CD4-positive, alpha-beta T cell treated with Interleukin-6 at 100 ng/mL for 8 hours (primary cell): ENCODE results near the gene CCDC3.

Experiments used
- DNase-seq: peaks from one replicate; pipeline ENCODE4 v3.0.0-alpha.2; 2020; ENCODE audit warnings: mixed read lengths, low spot score

Gene CCDC3

DNA sequence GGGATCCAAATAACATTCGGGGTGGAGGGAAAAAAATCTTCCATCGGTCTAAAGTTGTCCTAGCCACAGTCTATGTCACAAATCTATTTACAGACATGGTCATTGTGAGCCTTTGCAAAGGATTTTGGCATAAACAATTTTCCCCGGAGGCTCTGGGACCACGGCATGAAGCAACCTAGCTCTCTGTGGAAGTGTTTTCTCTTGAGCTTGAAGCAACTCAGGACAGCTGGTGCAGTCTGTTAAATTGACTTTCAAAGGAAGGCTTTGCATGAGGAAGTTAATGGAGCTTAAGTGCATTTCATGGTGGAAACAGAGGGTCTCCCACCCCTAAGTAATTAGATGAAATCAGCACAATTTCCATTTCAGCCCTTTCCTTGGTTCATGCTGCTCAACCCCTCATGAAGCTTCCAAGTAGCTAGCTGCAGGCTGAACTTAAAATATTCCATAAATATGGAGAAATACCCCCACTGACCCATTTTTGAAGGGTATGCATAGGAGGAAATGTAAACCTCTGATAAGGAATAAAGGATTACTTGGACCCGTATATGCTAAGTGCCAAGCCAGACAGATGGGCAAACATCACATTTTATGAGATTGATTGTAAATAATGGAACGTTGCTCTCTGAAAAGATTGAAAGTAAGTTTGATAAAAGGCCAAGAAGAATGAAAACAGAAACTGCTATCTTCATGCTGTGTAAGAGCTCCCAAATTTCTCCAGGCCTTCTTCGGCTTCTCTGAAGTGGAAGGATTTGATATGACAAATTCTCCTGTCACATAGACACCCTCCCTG lies 39.9 kb downstream of the CCDC3 start:
- no peak for DNase-seq

DNA sequence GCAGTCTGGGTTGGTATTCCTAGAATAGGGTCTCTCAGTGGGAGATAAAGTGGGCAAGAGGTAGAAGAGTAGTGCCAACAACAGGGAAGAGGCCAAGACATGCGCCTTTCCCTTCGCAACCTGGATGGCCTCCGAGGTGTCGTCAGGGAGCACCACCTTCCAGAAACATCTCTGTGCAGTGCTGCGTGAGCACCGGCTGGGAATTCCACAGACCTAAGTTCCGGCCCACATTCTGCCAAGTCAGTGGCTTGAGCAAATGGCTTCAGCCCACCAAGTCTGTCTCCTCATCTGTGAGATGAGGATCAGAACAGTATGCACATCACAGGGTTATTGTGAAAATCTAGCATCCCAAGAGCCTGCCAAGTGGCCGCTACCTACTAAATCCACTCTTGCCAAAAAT lies 40.6 kb downstream of the CCDC3 start:
- no peak for DNase-seq

DNA sequence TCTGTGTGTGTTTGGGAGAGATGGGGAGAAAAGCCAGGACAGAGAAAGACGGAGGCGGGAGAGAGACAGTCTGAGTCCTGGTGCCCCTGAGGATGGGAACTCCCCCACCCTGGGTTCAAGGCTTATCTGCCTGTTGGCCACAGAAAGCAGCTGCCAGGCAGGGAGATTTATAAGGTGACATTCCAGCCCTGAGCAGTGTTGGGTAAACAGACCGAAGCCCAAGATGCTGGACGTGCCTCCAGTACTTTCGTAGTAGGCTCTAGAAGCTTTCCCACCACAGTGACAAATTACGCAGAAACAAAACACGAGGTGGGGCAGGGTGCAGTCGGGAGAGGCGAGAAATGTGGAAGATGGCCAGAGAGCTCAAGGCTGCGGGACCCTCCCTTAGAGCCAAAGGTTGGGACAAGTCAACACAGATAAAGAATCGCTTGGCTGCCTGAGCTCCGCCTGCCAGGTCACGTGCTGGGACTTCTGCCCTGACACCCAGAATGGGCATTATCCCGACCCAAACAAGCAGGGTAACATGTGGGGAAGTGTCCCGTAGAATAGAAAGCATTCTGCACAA lies 41.1 kb downstream of the CCDC3 start:
- no peak for DNase-seq

DNA sequence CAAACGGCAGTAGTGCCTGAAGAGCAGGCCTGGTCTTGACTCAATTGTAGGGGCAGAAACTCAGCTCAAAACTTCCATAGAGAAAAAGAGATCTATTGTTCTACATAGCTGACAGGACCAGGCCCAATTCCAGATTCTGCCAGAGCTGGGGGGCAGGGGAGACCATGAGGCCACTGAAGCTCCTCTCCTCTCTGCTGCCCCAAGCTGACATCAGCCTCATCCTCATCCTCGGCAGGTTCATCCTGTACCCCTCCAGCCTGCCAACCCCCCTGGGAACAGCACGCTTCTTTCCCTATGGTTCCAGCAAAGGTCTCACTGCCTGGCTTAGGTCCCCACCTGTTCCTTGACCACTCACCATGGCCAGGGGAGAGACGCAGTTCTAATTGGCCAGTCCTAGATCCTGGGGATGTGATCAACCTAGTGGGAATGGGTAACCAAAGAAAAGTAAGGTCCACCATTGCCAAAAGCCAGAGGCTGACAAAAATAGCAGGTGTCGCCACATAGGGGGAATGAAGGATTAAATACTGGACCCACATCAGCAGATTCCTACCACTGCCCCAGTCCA lies 42.9 kb downstream of the CCDC3 start:
- no peak for DNase-seq

DNA sequence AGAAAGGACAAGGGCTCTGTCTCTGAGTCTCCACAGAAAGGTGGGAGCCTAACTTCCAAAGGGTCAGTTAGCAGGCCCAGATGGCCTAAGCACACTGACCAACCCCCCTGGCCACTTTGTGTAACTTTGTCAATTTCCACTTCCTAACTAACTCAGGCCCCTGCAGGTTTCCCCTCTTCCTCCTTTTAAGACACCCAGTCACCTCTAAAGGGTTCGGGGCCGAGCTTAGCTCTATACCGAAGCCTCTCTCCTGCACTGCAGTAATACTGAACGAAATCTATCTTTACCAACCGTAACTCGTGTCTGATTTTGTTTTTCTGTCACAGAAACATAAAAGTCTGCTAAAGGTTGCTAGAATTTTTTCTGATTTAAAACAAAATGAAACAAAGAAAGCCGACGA lies 44.4 kb downstream of the CCDC3 start:
- no peak for DNase-seq

DNA sequence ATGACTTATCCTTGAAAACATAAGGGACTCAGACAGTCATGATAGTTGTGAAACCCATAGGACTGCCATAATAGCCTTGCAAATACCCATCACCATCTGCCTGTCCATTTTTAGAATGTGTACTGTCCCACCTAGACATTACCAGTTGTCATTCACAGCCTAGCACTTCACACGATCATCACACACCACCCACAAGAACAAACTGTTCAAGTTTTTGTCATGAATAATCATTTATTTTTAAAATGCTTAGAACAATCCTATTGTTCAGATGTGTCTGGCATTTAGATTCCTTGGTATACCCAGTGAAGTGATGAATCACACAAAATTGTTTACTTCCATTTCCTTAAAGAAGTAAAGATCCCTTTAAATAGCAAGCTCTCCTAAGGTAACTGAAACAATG lies 46.6 kb downstream of the CCDC3 start:
- no peak for DNase-seq

DNA sequence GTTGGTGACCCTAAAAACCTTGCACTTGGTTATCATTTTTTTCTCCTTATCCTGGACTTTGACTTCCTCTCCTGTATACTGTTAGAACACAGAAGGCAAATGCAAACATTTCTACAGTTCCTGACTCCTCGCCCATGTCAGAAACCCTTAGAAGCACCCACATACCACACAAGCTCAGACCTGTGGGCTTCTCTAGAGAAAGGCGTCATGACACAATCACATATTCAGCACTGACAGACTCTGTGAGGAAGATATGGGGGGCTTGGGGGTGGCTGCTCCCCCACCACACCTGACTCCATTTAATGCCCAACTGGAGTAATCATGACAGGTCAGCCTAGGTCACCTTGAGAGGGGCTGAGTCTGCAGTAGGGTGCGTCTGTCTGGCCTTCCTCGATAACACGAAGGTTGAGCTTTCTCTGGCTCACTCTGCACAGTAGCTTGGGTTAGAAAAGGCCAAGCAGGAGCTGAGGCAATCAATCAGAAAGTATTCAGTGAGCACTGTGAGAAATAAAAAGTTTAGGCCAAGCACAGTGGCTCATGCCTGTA lies 50.9 kb downstream of the CCDC3 start:
- DNase-seq = no peak

DNA sequence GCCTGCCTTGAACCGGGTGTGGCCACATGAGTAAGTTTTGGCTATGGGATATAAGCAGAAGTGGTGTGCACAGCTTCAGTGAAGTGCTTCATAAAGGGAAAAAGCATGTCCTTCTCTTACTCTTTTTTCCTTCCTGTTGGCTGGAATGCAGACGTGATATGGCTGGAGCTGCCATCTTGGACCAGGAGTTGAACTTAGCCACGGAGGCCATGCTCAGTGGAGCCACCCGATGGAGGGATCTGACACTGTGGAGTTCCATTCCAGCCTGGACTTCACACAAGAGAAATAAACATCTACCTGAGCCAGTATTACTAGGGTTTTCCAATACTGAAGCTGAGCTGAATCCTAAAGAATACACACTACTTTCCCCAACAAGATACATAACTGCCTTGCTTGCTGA lies 52.3 kb downstream of the CCDC3 start:
- no peak for DNase-seq

DNA sequence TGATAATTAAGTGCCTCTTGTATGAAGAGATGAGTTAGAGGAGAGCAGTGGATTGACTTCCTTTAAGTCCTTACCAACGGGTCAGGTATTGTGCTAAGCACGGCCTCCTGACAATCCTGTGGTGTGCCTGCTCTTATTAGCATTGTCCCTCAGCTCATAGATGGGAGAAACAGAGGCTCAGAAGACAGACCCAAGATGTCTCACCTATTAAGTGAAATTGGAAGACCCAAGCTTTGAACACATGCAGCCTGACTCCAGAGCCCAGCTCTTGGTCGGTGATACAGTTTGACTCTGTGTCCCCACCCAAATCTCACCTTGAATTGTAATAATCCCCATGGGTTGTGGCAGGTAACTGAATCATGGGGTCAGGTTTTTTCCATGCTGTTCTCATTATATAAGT lies 53.8 kb downstream of the CCDC3 start:
- DNase-seq = no peak

DNA sequence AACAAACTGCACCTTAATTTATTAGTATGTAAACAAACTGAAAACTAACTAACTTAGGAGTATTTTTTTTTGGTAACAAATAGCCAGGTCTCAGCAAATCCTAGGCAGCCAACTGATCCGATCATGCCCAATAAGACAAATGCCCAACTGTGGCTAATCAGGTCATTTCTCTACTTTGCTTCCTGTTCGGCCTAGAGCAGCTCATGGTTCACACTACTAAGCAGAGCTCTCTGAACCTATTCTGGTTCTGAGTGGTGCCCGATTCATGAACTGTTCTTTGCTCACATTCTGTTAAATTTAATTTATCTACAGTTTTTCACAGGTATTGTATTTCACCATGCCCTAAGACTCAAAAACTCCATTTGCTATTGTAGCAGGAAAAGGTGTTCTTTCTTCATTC lies 55.1 kb downstream of the CCDC3 start:
- no peak for DNase-seq

DNA sequence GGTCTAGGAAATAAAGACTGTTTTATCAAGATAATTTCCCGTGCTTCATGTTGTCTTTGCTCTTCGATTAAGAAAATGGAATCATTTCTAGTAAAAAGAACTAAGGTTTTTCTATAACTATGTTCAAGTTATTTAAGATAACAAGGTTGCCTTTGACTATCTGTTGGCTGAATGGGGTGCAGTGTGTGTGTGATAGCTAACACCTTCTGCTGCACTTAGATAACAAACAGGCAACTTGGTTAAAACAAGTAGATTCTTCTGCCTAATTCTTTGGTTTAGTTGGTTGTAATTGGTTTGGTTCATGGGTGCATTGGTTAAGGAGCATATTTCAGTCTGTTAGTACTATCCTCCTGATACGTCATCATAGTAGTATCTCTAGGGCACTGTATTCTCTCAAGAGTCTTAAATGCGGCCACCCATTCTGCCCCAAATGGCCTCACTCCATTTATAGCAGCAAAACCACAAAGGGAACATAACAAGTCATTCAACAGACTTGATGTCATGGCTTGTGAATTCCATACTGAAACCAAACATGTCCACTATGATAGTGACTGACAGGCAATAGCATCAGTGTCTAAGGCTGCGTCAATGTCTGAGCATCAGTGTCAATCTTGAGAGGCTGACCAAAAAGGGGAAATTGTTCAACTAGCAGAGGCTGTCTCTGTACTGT lies 55.7 kb downstream of the CCDC3 start:
- DNase-seq = no peak

DNA sequence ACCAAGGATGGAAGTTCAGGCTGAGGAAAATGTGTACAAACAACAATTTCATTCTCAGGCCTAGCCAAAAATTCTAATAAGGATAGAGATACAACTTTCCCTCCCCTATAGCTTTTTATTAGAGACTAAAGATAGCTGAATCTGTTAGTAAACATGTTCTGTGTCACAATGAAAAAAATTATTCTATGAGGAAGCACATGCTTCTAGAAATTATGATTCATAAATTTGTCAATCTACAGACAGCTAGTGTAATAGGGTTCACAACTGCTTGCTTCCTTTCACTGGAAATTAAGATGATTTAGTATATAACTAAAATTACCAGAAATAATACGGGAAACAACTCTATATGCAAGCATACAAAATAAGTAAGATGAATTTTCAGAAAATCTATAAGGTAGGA lies 56.6 kb downstream of the CCDC3 start:
- DNase-seq = no peak

DNA sequence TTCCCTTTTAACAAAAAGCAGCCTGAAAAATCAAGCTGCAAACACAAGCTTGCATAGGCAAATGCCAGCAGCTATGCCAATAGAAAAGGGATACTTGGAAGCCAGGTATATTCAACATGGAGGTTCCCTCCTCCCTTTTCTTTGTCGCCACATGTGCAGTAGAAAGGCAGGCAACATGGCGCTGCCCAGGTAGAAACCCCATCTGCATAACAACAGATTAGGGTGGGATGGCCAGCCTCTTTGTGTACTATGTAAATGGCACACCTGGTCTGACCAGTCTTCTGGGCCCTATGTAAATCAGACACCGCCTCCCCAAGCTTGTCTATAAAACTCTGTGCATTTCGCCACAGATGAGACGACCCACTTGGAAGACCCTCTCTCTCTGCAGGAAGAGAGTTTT lies 58.1 kb downstream of the CCDC3 start:
- DNase-seq = no peak

DNA sequence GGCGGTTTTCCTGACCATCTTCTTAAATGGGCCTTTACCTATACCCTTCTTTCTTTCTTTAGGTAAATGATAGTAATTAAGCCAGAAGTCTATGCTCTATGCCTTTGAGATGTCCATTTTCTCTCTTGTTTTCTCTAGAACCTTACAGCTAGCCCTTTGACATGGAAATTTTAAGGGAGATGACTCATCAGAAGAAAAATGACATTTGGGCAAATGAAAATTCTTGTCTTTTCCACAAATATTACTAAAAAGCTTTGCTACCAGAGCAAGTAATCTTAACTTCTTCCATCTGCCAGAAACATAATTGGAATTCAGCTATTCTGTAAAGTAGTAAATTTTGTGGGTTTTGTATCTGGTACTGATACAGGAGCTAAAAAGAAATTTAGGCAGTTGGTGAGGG lies 59.5 kb downstream of the CCDC3 start:
- no peak for DNase-seq

DNA sequence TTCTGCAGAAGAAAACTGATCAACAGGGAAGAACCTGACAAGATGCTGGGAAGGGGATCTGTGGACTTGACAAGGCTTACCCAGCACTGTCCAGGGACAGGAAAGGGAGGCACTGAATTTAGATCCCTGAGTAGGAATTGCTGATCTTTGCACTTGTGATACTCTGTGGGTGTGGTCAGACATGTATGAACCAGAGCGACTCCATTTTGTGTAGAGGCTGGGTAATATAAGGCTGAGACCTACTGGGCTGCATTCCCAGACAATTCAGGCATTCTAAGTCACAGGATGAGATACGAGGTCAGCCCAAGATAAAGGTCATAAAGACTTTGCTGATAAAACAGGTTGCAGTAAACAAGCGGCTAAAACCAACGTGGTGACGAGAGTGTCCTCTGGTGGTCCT lies 60.7 kb downstream of the CCDC3 start:
- no peak for DNase-seq

DNA sequence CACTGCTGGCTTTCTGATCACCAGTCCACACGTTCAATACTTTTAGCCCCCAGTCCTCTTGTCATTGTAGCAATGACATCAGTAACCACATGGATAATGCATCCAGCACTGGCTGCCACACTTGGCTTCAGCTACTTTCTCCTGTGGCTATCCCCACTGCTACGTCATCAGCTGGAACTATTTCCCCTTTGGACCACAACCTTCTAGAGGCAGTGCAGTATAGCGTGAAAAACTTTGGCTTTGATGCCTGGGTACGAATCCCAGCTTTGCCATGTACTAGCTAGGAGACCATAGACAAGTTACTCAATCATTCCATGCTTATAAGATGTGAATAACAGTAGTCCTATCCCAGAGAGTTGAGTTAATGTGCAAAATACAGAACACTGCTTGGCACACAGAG lies 63.2 kb downstream of the CCDC3 start:
- DNase-seq = no peak

DNA sequence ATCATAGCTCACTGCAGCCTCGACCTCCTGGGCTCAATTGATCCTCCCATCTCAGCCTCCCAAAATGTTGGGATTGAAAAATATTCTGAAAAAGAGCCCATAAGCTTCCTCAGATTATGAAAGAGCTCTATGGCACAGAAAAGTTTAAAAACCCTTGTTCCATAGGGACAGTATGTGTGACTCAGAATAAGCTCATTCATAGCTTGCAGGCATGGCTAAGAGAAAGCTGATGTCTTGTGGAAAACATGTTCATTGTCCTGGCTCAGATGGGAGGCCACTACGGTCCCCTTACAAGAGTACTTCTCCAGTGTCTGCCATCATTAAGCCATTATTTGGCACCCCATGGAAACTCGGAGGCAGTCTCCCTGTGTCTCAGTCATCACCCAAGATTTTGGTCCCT lies 64.0 kb downstream of the CCDC3 start:
- DNase-seq = no peak

DNA sequence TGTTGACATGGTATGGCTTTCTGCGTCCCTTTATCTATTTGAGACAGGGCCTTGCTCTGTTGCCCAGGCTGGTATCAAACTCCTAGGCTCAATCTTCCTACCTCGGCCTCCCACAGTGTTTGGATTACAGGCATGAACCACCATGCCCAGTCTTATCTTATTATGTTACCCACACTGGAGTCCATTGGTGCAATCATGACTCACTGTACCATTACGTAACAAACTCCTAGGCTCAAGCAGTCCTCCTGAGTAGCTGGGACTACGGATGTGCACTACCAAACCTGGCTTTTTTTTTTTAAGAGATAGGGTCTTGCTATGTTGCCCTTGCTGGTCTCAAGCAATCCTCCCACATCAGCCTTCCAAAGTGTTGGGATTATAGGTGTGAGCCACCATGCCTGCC lies 66.7 kb downstream of the CCDC3 start:
- no peak for DNase-seq

DNA sequence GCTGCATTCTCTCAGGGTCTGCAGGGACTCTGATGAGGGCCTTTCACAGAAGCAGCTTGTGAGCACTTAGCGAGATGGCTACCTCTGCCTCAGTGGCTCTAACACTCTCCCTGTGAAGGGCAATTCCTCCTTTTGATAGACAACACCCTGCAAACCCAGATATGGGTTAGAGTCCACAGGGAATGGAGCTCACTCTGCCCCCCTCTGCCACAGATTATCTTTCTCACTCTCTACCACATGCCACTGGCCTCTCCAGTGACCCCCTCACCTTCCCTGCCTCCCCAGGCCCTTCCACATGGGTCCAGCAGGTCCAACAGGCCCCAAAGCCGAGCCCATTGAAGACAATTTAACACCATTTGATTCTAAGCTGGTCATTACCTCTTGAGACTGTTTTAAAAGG lies 72.1 kb downstream of the CCDC3 start:
- DNase-seq = no peak

DNA sequence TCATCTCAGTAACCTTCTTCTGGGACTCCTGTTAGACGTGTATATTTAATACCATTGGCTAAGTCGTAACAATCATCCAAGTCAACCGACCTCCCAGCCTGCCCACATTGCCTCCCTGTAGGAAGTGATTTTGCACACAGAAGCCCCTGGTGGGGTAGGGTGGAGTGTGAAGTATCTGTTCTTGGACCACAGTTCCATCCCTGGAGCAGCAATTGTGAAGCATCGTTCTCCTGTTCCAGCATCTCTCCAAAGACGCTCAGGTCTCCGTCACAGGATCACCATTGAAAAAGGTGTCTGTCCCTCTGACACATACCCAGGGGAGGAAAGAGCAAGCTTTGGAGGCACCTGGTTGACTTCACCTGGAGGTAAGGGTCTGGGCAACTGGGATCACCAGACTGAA lies 72.9 kb downstream of the CCDC3 start:
- no peak for DNase-seq

DNA sequence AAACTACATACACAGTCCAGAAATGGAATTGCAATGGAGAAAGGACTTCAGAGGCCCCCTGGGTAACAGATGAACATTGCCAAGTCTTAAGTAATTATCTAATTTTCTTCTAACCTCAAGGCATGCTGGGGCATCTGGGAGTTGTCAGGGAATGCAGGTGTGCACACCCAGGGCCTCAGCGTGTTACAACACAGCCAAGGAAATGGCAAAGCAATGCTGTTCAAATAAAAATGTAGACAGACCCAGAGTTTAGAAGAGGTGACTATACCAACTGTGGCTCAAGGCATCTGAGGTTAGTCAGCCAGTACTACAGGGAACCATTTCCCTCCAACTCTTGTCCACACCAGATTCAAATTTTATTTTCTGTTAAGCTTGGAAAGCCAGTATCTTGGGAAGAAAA lies 73.6 kb downstream of the CCDC3 start:
- DNase-seq = no peak

DNA sequence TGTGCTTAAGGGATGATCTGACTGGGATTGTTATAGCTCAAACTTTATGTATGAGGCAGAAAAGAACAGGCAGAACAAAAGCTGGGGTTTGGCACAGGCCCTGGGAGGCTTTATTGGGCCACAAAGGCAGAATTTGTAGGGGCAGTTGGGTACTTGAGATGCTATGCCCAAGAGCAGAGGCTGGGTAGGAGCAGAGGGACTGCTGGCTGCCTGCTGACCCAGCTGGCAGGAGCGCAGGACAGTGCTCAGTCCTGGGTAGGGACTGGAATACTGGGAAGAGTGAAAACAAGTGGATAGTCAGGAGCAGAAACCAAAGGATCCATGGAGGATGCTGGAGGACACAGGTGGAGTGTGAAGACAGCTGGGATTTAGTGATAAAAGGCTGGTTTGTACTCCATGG lies 75.7 kb downstream of the CCDC3 start:
- no peak for DNase-seq

DNA sequence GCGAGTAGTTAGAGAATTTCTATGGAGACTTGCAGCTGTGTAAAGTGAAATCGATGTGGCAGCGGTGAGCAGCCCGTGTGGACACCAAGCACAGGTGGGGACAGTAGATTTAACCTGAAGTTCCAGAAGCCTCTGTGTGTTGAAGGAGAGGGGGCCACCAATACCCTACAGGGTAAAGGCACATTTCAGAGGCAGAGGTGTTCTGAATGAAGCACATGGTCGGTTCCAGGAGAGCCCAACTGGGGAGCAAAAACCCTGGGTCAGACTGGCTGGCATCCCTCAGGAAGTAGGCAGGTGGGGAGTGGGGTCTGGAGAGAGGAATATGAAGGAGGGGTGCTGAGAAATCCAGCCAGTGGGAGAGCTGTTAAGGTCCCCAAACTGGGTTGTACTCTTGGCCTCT lies 76.6 kb downstream of the CCDC3 start:
- no peak for DNase-seq
